ENCODE measurements around the gene BANF2. TPM values are rescaled to one million over a fixed set of nuclear protein-coding genes. Genes with fewer than 3 reads are reported as not detected.

Gene BANF2
- total and polyA plus RNA-seq, 2 of the 13 experiments (the other 11 are each of a cell fraction or from before 2014, with no cell fraction given), result 0.35 TPM; not detected in 1

DNA sequence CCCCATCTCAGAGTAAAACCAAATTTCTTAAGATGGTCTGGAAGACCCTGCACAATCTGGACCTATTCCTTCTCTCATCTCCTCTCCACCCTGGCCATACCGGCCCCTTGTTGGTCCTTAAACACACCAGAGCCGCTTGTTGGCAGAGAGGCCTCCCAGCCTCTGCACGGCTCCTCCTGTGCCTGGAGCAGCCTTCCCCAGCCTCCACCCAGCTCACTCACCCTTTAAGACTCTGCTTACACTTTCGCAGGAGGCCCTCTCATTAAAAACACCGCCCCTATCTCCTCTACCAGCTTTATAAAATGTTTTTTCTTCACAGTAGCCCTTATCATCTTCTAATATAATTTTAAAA, 49.8 kb downstream of the BANF2 start:
- Histone ChIP-seq H3K4me3 (replicated peaks in 1 of 3; ENCODE audit: insufficient read depth in 1 of 3, low read depth in 2 of 3, low read length in 3 of 3) (peak overlapping the region in 1 of 3 experiments; percentile 66; a peak in 1 of 6 replicates), H3K4me1 (ENCODE audit: insufficient read depth, low read length) (peaks cover 54% of the 10 kb centered on the region), H3K36me3 (replicated peaks in 1 of 2; ENCODE audit: control insufficient read depth in 1 of 2, insufficient read depth in 2 of 2, low read length in 2 of 2) (no peaks in the 10 kb centered on the region), H4K20me1 (ENCODE audit: insufficient read depth, low read length) (no peaks in the 10 kb centered on the region), H2AFZ (ENCODE audit: low read length) (no peak overlapping the region), H3K27ac (ENCODE audit: extremely low read length, insufficient read depth, low read length) (no peak overlapping the region), H3K27me3 (ENCODE audit: control insufficient read depth in 1 of 2, insufficient read depth in 2 of 2, low read length in 2 of 2) (peaks cover 3 to 25% of the 10 kb centered on the region in 2 experiments; a peak in 4 of 5 replicates), H3K9ac (ENCODE audit: insufficient read depth, low read depth, low read length) (no peak overlapping the region), H3K4me2 (ENCODE audit: low read depth, low read length) (no peak overlapping the region), H3K9me3 (ENCODE audit: low read length) (no peaks in the 10 kb centered on the region), H3K79me2 (ENCODE audit: insufficient read depth, low read length) (no peaks in the 10 kb centered on the region)
- in situ Hi-C loops (cut with HindIII; ENCODE audit: extremely low pct_ligation_motif_present, low pct_unique_long_range_greater_than_20kb), result no loop called here
- 56% methylated on average over 5 of the region's 5 CpGs for WGBS (ENCODE audit: low lambda C conversion rate)
- BruUV-seq (replicated peaks), result no TSS peak
- TF ChIP-seq, protein P1, sequence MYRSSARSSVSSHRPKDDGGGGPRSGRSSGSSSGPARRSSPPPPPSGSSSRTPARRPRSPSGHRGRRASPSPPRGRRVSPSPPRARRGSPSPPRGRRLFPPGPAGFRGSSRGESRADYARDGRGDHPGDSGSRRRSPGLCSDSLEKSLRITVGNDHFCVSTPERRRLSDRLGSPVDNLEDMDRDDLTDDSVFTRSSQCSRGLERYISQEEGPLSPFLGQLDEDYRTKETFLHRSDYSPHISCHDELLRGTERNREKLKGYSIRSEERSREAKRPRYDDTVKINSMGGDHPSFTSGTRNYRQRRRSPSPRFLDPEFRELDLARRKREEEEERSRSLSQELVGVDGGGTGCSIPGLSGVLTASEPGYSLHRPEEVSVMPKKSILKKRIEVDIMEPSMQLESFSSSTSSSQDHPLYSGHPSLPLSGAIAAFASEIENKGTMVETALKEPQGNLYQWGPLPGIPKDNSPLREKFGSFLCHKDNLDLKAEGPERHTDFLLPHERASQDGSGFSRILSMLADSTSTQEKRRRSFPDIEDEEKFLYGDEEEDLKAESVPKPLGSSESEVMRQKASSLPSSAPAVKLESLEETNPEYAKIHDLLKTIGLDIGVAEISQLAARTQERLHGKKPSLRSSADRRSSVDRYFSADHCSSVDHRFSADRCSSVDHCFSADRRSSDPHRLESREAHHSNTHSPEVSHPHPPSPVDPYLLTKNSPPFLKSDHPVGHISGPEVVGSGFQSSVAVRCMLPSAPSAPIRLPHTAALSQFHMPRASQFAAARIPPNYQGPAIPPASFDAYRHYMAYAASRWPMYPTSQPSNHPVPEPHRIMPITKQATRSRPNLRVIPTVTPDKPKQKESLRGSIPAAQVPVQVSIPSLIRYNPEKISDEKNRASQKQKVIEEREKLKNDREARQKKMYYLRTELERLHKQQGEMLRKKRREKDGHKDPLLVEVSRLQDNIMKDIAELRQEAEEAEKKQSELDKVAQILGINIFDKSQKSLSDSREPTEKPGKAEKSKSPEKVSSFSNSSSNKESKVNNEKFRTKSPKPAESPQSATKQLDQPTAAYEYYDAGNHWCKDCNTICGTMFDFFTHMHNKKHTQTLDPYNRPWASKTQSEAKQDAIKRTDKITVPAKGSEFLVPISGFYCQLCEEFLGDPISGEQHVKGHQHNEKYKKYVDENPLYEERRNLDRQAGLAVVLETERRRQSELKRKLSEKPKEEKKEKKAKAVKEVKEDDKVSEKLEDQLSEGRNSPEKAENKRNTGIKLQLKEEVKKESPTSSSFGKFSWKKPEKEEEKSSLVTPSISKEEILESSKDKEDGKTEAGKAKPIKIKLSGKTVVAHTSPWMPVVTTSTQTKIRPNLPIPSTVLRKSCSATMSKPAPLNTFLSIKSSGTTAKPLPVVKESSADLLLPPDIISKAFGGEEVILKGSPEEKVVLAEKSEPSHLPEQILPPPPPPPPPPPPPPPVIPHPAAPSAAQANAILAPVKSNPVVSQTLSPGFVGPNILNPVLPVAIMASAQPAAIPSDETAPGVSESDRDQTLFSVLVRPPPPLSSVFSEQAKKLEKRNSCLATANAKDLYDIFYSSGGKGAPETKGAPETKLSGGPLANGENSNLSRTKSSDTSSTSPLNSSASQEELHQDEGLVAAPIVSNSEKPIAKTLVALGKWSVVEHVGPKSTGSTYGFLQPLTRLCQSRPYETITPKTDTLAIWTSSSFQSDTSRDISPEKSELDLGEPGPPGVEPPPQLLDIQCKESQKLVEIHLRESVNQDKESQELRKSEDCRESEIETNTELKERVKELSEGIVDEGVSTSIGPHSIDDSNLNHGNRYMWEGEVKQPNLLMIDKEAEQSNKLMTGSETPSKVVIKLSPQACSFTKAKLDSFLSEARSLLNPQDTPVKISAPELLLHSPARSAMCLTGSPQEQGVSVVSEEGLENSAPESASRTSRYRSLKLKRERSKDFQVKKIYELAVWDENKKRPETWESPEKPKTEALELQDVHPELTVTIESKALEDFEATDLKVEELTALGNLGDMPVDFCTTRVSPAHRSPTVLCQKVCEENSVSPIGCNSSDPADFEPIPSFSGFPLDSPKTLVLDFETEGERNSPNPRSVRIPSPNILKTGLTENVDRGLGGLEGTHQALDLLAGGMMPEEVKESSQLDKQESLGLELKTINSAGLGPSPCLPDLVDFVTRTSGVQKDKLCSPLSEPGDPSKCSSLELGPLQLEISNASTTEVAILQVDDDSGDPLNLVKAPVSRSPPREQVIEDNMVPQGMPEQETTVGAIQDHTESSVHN (CRISPR knock-in tag; IDR thresholded peaks at IDR 0.05), result no peak
- 0 out of 2 replicates have a peak, but pooled peaks have one; percentile 32 for TF ChIP-seq ARID2 (CRISPR knock-in tag; IDR thresholded peaks at IDR 0.05; ENCODE audit: borderline replicate concordance)
- ChIA-PET CTCF (ENCODE audit: low intra/inter-chr PET ratio, low total read pairs) (no interaction called here), POLR2A (interaction anchor here (0.7 to 2.0 kb wide), 8 partner anchors 12 to 107 kb away, joined by 3 to 8 read pairs (median 4); partner anchors contain the start of gene RRBP1)
- no peak for ATAC-seq
- DNase-seq (ENCODE audit: low spot score), result no peak
- FAIRE-seq, result no peak
- intact Hi-C loops (cut with micrococcal nuclease; ENCODE audit: unreplicated experiment), result no loop called here

Data from HepG2 (cell line).